Keratinocyte (primary cell): ENCODE measurements around the gene TP53I13.
"Not testable (repeated sequence)": the region's sequence is repeated elsewhere in the genome, so short reads cannot be mapped to it uniquely, and the experiment has no call there.

Experiments
- EZH2 ChIP-seq: IDR thresholded peaks from one replicate; pipeline ENCODE4 v1.6.1; 2012; ENCODE audit warnings: inconsistent platforms, mild to moderate bottlenecking, low read length, moderate library complexity
- TF ChIP-seq, protein P1 (sequence below), 3 experiments: IDR thresholded peaks in 1 of 3; conservative IDR thresholded peaks in 1 of 3; optimal IDR thresholded peaks in 1 of 3; 2 replicates in 2 of 3; 3 replicates in 1 of 3; pipeline versions ENCODE3 to v1.5.1; 2011; ENCODE audit warnings: low read length in 3 of 3, mild to moderate bottlenecking in 3 of 3, moderate library complexity in 2 of 3, control low read depth in 1 of 3, inconsistent platforms in 1 of 3; ENCODE audit not compliant: insufficient read depth in 2 of 3; ENCODE audit errors: extremely low read depth in 1 of 3

GRCh38 chr17:29558139-29558538 is 10.4 kb upstream of the TP53I13 start:
- TF ChIP-seq, protein P1, sequence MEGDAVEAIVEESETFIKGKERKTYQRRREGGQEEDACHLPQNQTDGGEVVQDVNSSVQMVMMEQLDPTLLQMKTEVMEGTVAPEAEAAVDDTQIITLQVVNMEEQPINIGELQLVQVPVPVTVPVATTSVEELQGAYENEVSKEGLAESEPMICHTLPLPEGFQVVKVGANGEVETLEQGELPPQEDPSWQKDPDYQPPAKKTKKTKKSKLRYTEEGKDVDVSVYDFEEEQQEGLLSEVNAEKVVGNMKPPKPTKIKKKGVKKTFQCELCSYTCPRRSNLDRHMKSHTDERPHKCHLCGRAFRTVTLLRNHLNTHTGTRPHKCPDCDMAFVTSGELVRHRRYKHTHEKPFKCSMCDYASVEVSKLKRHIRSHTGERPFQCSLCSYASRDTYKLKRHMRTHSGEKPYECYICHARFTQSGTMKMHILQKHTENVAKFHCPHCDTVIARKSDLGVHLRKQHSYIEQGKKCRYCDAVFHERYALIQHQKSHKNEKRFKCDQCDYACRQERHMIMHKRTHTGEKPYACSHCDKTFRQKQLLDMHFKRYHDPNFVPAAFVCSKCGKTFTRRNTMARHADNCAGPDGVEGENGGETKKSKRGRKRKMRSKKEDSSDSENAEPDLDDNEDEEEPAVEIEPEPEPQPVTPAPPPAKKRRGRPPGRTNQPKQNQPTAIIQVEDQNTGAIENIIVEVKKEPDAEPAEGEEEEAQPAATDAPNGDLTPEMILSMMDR (optimal IDR thresholded peaks at IDR 0.05 in 1 of 3, IDR thresholded peaks at IDR 0.05 in 1 of 3, conservative IDR thresholded peaks at IDR 0.05 in 1 of 3; ENCODE audit: extremely low read depth in 1 of 3, insufficient read depth in 2 of 3, low read length in 3 of 3): not testable (repeated sequence)
- not testable (repeated sequence) for TF ChIP-seq EZH2
